C4-2B (cell line): Measurements from ENCODE around the gene UROS.

Experiments used
- H3K27ac ChIP-seq: fragments of 450-650 bp; 2 replicates; pipeline ENCODE4 v1.5.1; 2017
- ZFX ChIP-seq: fragments of 450-650 bp; IDR thresholded peaks from 2 replicates; pipeline ENCODE4 v1.6.1; 2017
- TF ChIP-seq, protein P1 (sequence below): fragments of 450-650 bp; conservative IDR thresholded peaks from 2 replicates; pipeline ENCODE4 v1.5.1; 2017; ENCODE audit warnings: mild to moderate bottlenecking

The UROS gene

DNA sequence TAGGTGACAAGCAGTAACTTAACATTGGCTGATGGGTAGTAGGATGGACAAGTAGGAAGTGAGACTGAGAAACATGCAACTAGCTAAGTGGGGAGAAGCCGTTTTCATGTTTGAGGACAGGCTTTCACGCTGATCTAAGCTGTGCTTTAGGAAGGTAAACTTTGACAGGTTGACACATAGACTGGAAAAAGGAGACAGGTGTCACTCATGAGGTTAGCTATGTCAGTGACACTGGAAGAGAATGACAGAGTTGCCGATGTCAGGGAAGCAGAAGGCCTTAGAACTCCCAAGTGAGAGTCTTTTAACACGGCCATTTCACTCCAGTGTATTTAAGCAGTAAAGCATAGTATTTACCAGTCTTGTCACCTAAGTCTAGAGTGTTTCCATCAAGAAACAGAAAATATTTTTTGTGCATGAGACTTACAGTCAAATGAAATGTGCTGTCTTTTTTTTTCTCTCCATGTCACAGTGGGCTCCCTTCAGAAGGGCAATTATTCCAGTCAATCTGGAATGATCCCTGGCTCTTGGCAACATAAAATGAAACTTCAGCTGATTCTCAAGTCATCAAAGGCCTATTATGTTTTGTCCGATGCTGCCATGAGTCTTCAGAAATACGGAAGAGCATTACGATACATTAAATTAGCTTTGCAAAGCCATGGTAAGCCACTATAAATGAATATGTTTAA lies 82.9 kb downstream of the UROS start:
- H3K27ac ChIP-seq: no peak overlapping the region
- TF ChIP-seq ZFX: no peak
- TF ChIP-seq, protein P1, sequence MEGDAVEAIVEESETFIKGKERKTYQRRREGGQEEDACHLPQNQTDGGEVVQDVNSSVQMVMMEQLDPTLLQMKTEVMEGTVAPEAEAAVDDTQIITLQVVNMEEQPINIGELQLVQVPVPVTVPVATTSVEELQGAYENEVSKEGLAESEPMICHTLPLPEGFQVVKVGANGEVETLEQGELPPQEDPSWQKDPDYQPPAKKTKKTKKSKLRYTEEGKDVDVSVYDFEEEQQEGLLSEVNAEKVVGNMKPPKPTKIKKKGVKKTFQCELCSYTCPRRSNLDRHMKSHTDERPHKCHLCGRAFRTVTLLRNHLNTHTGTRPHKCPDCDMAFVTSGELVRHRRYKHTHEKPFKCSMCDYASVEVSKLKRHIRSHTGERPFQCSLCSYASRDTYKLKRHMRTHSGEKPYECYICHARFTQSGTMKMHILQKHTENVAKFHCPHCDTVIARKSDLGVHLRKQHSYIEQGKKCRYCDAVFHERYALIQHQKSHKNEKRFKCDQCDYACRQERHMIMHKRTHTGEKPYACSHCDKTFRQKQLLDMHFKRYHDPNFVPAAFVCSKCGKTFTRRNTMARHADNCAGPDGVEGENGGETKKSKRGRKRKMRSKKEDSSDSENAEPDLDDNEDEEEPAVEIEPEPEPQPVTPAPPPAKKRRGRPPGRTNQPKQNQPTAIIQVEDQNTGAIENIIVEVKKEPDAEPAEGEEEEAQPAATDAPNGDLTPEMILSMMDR: no peak
